Superior temporal gyrus (tissue), 1 donor: Measurements from ENCODE around the gene TKT.

Source experiments
- DNase-seq: peaks from one replicate; pipeline ENCODE4 v3.0.0-alpha.2; 2016; ENCODE audit errors: extremely low spot score

Gene TKT

DNA sequence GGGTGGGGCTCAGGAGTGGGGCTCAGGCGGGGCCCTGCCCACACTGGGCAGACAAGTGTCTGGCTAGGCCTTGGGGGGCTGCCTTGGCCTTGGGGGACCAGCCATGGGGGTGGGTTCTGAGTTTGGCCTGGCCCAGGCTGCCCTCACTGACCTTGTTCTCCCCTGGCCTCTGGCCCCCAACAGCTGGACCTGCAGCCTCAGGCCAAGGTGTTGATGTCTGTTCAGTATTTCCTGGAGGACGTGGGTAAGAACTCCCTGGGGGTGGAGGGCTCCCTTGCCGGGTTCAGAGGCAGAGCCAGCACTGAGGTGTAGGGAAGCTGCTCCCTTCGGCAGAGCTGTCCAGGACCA lies 74.8 kb downstream of the TKT start:
- no peak for DNase-seq

DNA sequence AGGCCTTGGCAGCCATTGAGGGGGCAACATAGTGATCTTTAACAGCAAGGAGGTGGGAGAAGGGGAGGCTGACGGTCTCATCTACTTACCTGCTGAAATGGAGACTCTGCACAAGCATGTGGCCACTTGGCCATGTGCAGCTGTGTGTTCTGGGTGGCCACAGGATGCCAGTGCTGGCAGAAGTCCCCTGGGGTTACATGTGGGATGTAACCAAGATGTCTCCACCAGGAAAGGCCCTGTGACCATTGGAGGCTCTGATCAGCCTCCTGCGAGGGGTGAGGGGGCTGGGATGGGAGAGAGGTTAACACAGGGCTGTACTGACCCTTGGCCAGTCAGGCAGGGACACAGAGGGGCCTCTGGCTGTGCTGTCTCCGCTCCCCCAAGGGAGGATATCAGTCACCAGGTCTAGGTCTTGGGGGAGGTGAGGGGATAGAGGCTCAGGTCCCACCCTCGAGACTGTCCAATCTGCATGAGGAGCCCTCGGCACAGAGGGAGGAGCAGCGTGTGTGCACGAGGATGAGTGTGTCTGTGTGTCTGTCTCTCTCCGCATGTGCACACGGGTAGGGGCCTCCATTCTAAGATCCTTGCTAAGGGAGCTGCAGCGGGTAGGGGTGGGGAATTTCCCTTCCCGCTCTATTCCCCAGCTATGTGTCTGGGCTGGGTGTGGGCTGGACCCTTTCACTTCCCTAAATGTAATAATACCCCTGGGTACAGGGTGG lies 75.4 kb downstream of the TKT start:
- DNase-seq: no peak

DNA sequence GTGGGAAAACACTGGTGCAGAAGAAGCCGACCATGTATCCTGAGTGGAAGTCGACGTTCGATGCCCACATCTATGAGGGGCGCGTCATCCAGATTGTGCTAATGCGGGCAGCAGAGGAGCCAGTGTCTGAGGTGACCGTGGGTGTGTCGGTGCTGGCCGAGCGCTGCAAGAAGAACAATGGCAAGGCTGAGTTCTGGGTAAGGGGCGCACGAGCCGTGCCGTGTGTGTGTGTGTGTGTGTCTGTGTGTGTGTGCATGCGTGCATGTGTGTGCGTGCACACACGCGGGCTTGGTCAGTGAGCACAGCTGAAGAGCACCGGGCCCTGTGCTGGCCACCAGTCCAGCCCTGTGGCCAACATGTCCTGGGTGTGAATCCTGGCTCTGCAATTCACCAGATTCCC lies 76.2 kb downstream of the TKT start:
- DNase-seq: no peak

DNA sequence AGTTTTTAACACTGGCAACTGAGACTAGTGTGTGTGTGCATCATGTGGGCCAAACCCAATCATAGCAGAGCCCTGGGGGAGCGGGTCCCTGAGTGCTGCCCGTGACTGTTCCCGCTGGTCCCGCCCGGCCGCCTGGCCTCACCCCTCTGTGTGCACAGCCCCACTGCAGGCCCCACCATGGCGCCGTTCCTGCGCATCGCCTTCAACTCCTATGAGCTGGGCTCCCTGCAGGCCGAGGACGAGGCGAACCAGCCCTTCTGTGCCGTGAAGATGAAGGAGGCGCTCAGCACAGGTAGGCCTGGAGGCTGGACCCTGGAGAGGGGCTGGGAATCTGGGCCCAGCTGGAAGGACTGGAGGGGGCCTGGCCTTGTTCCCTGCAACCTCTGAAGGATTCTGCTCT lies 77.6 kb downstream of the TKT start:
- DNase-seq: no peak

DNA sequence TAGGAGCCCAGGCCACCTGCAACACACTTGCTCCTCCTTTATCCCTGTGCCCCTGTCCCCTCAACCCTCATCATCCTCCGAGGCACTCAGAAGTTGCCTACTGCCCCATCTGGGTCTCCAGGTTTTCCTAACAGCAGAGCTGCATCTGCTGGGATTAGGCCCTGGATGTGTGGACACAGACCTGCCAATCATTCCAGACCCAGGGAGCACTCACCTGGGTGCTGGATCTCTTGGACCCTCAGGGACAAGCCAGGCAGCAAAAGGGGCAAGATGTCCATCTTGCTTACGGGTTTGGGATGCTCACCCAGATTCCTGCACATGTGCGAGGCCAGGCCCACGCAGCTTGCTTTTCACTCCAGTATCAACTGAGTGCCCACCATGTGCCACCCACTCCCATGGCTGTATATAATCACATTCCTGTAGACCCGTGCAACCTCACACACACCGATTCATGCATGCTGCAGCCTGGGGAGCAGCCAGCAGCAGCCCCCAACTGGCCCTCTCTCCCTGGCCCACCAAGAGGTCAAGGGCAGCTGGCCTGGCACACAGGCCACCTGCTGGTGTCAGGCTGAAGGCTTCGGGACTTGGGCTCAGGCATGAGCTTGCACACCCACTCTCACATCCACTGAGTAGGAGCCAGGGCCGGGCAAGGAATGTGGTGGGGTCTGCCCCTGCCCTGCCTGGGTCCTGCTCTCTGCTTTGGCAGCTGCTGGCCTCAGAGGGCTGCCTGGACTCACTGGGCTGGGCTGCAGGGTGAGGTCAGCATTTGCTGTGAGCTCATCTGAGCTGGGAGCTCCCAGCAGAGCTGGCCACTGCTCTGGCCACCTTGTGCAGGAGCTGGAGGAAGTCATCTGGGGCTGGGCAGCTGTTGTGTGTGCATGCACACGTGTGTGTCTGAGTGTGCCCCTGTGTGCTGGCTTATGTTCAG lies 79.9 kb downstream of the TKT start:
- DNase-seq: no peak
